Esophagus squamous epithelium (tissue), 4 donors: Measurements from ENCODE around the gene DLK1.

Experiments used
- POLR2A ChIP-seq, 4 donors: fragments of 450-650 bp; IDR thresholded peaks; one replicate each; pipeline ENCODE4 v1.6.1; 2017; ENCODE audit warnings: antibody characterized with exemption in 4 of 4, mild to moderate bottlenecking in 4 of 4, moderate library complexity in 3 of 4
- TF ChIP-seq, protein P1 (sequence below), 6 experiments: fragments of 450-650 bp in 4 of 6; fragments of 200-600 bp in 2 of 6; sonication (generic) in 2 of 6; IDR thresholded peaks; one replicate each; pipeline ENCODE4 v1.5.1; 2016 to 2019; ENCODE audit warnings: antibody characterized with exemption in 6 of 6, mild to moderate bottlenecking in 4 of 6, moderate library complexity in 4 of 6

DNA sequence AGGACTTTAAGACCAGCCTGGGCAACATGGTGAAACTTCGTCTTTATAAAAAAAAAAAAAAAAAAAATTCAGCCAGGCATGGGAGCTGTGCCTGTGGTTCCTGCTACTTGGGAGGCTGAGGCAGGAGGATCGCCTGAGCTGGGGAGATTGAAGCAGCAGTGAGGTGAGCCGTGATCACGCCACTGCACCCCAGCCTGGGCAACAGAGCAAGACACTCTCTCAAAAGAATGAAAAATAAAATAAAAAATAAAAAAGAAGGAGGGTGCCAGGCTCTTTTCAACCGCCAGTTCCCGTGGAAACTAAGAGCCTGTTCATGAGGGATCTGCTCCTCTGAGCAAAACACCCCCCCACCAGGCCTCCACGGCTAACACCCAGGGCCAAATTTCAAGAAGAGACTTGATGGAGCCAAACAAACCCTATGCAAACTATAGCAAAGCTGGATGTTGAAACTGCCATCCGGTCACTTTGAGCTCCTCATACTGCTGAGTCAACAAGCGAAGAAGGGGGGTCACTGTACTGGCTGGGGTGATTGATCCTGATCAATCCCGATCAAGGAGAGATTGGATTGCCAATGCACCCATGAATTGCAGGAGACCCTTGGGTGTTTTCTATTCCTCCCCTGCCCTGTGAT is 23.4 kb downstream of the DLK1 start:
- TF ChIP-seq POLR2A (IDR thresholded peaks at IDR 0.05) = no peak
- TF ChIP-seq, protein P1, sequence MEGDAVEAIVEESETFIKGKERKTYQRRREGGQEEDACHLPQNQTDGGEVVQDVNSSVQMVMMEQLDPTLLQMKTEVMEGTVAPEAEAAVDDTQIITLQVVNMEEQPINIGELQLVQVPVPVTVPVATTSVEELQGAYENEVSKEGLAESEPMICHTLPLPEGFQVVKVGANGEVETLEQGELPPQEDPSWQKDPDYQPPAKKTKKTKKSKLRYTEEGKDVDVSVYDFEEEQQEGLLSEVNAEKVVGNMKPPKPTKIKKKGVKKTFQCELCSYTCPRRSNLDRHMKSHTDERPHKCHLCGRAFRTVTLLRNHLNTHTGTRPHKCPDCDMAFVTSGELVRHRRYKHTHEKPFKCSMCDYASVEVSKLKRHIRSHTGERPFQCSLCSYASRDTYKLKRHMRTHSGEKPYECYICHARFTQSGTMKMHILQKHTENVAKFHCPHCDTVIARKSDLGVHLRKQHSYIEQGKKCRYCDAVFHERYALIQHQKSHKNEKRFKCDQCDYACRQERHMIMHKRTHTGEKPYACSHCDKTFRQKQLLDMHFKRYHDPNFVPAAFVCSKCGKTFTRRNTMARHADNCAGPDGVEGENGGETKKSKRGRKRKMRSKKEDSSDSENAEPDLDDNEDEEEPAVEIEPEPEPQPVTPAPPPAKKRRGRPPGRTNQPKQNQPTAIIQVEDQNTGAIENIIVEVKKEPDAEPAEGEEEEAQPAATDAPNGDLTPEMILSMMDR (IDR thresholded peaks at IDR 0.05) = no peak
